A673 (cell line): ENCODE results near the gene ITPR2.

ENCODE experiments used
- CTCF ChIP-seq: fragments of 300-800, 200-600 bp; sonication (generic); conservative IDR thresholded peaks from 2 replicates; pipeline ENCODE4 v1.5.1; 2017; ENCODE audit warnings: low read depth, mild to moderate bottlenecking, antibody characterized with exemption, low read length, moderate library complexity, mixed read lengths
- EZH2 ChIP-seq: fragments of 200-600 bp; sonication (generic); IDR thresholded peaks from 2 replicates; pipeline ENCODE4 v1.6.1; 2017; ENCODE audit warnings: borderline replicate concordance, low read depth, mild to moderate bottlenecking, mixed read lengths, antibody characterized with exemption, low read length; ENCODE audit not compliant: poor library complexity, severe bottlenecking

DNA sequence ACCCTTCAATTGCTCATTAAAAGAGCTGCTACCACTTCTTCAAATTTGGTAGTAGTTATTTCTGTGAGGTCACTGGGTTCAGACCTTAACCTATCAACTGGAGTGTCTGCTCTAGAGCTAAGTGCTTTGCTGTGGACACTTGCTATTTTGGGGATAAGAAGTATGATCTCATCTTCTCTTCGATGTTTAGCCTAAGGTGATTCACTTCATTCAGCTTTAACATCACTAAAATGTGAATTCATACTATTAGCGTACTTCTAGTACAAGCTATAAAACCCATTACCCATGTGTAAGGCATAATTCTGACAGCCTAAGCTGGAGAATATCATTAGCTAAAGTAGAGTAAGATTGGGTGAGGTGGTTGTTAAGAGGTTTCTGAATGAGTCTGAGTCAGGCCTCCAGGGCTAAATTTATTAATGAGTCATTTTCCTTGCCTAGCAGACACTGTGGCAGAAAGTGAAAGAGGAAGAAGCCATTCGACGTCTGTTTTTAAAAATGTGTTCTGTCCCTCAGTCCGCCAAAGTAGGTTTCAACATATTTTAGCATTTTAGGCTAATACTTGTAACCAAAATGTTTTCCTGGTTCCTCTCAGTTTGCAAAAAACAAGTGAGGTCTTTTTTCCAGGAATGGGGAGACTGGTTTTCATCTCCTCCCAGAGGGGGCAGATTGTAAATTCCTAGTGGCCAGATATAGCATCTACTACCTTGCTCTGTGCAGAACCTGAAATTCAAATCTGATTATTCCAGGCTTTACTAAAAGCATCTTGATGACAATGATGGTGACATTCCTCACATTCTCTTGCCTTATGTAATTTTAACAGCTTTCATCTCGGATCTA is 534.0 kb downstream of the ITPR2 start:
- no peak; the same call in 1 of the 2 replicates for TF ChIP-seq CTCF
- TF ChIP-seq EZH2: no peak
